NT2/D1 (cell line): ENCODE measurements around the gene MUC7.

ENCODE experiments used
- SUZ12 ChIP-seq: IDR thresholded peaks from 2 replicates; pipeline ENCODE4 v1.6.1; 2011; ENCODE audit not compliant: insufficient read length, insufficient read depth; ENCODE audit errors: extremely low read depth
- YY1 ChIP-seq: IDR thresholded peaks from 2 replicates; pipeline ENCODE4 v1.6.1; 2011; ENCODE audit not compliant: insufficient read length, insufficient read depth

- no peak for TF ChIP-seq YY1
- no peak for TF ChIP-seq SUZ12
Observed at GRCh38 chr4:70488748-70489147, 16.8 kb downstream of the MUC7 start.
